GM12801 (cell line): ENCODE measurements around the gene SYMPK.

Experiments
- CTCF ChIP-seq: IDR thresholded peaks from one replicate; pipeline ENCODE4 v1.5.1; 2011; ENCODE audit warnings: control low read depth; ENCODE audit not compliant: insufficient read length; ENCODE audit errors: extremely low read depth

SYMPK gene

GRCh38 chr19:45769821-45770191, 93.1 kb downstream of the SYMPK start:
- no peak for TF ChIP-seq CTCF

- no peak for TF ChIP-seq CTCF
These were observed 93.8 kb downstream of the SYMPK start, which contains the start of gene SIX5 for GRCh38 chr19:45768984-45769782. SIX5 (minus strand) TSS chr19:45769252; CDS start chr19:45768844, 408 bp downstream.

- no peak for TF ChIP-seq CTCF
These were observed 94.3 kb downstream of the SYMPK start for GRCh38 chr19:45768655-45768983.

- no peak for TF ChIP-seq CTCF
These were observed 94.9 kb downstream of the SYMPK start for GRCh38 chr19:45767881-45768654.

- TF ChIP-seq CTCF: no peak
These were observed 95.5 kb downstream of the SYMPK start for GRCh38 chr19:45767410-45767880.

GRCh38 chr19:45766869-45767346, 96.0 kb downstream of the SYMPK start:
- TF ChIP-seq CTCF: no peak

- no peak for TF ChIP-seq CTCF
These were observed 96.6 kb downstream of the SYMPK start for GRCh38 chr19:45766296-45766868.
